HepG2 (cell line): ENCODE data around the gene RB1. TPM values are rescaled to one million over a fixed set of nuclear protein-coding genes. Genes with fewer than 3 reads are reported as not detected.

Experiments used
- AHDC1 ChIP-seq: sonication (generic); formaldehyde crosslinking; IDR thresholded peaks from 2 replicates; pipeline ENCODE4 v1.5.1; 2020; ENCODE audit warnings: mild to moderate bottlenecking, missing genetic modification reagents, borderline replicate concordance
- CREB1 ChIP-seq, 2 experiments: fragments of 450-650 bp in 1 of 2; IDR thresholded peaks; 2 replicates each; pipeline ENCODE4 v1.6.1; 2016 to 2017; ENCODE audit warnings: control low read depth in 1 of 2, mild to moderate bottlenecking in 1 of 2, missing compliant biosample characterization in 1 of 2, missing genetic modification characterization in 1 of 2
- FOXA3 ChIP-seq: IDR thresholded peaks from 2 replicates; pipeline ENCODE4 v1.6.1; 2016; ENCODE audit warnings: missing genetic modification reagents, missing compliant biosample characterization
- FOXM1 ChIP-seq: sonication (generic); formaldehyde crosslinking; IDR thresholded peaks from 2 replicates; pipeline ENCODE4 v1.5.0; 2020; ENCODE audit warnings: missing genetic modification reagents
- FOXP1 ChIP-seq, 2 experiments: fragments of 450-650 bp in 1 of 2; IDR thresholded peaks; 2 replicates each; pipeline ENCODE4 v1.6.1; 2017 to 2018; ENCODE audit warnings: antibody characterized with exemption in 1 of 2
- HNF1B ChIP-seq: sonication (generic); formaldehyde crosslinking; IDR thresholded peaks from 2 replicates; pipeline ENCODE4 v1.5.1; 2020; ENCODE audit warnings: mild to moderate bottlenecking, moderate library complexity, missing genetic modification reagents
- MAFG ChIP-seq: sonication (generic); formaldehyde crosslinking; IDR thresholded peaks from 2 replicates; pipeline ENCODE4 v1.5.1; 2020; ENCODE audit warnings: mild to moderate bottlenecking, missing genetic modification reagents
- NFE2L2 ChIP-seq: fragments of 150-350 bp; IDR thresholded peaks from 2 replicates; pipeline ENCODE4 v1.6.1; 2014; ENCODE audit warnings: low read length
- PHF21A ChIP-seq: sonication (generic); formaldehyde crosslinking; IDR thresholded peaks from 2 replicates; pipeline ENCODE4 v1.5.0; 2020; ENCODE audit warnings: mild to moderate bottlenecking, missing genetic modification reagents
- RXRB ChIP-seq: IDR thresholded peaks from 2 replicates; pipeline ENCODE4 v1.6.1; 2016; ENCODE audit warnings: borderline replicate concordance, missing genetic modification reagents, missing compliant biosample characterization
- THRA ChIP-seq: sonication (generic); formaldehyde crosslinking; IDR thresholded peaks from 2 replicates; pipeline ENCODE4 v1.4.0; 2020; ENCODE audit warnings: missing genetic modification reagents, borderline replicate concordance
- TIGD3 ChIP-seq: sonication (generic); formaldehyde crosslinking; IDR thresholded peaks from 2 replicates; pipeline ENCODE4 v1.5.1; 2020; ENCODE audit warnings: mild to moderate bottlenecking, missing genetic modification reagents, borderline replicate concordance
- ZBTB37 ChIP-seq: sonication (generic); formaldehyde crosslinking; IDR thresholded peaks from 2 replicates; pipeline ENCODE4 v1.4.0; 2020; ENCODE audit warnings: mild to moderate bottlenecking, missing genetic modification reagents
- ZBTB39 ChIP-seq: sonication (generic); formaldehyde crosslinking; IDR thresholded peaks from 2 replicates; pipeline ENCODE4 v1.5.0; 2020; ENCODE audit warnings: missing genetic modification reagents
- ZNF12 ChIP-seq: sonication (generic); formaldehyde crosslinking; IDR thresholded peaks from 2 replicates; pipeline ENCODE4 v1.5.0; 2020; ENCODE audit warnings: missing genetic modification reagents
- ZNF30 ChIP-seq: sonication (generic); formaldehyde crosslinking; IDR thresholded peaks from 2 replicates; pipeline ENCODE4 v1.5.0; 2020; ENCODE audit warnings: mild to moderate bottlenecking, missing genetic modification reagents
- polyA plus RNA-seq, 8 experiments: library from polyadenylated mRNA; depleted of rRNA in 3 of 8; stranded (reverse) in 7 of 8; unstranded in 1 of 8; fragments of >200 nt; fragmentation: Illumina TruSeq in 4 of 8; extraction: Trizol in 4 of 8; gene quantifications; 2 replicates each; pipeline versions ENCODE4 v1.2.1 to v1.2.3, GENCODE V29; 2011 to 2016; ENCODE audit warnings: low read depth in 4 of 8, missing spikeins in 1 of 8, mixed read lengths in 1 of 8; ENCODE audit not compliant: insufficient read depth in 1 of 8
- total RNA-seq, 5 experiments: library from RNA; depleted of rRNA; stranded (reverse); fragments of >200 nt; fragmentation: Illumina TruSeq; extraction: Trizol; gene quantifications; 2 replicates each; pipeline ENCODE4 v1.2.3, GENCODE V29; 2016; ENCODE audit warnings: low read depth in 1 of 5

The RB1 gene
- total and polyA plus RNA-seq, 2 of the 13 experiments (the other 11 are each of a cell fraction or from before 2014, with no cell fraction given) = 15.6 to 23.7 TPM

- TF ChIP-seq FOXM1 (CRISPR knock-in tag) (no peak), THRA (CRISPR knock-in tag) (peak; percentile 16; the same call in 1 of the 2 replicates), MAFG (CRISPR knock-in tag) (no peak), ZNF12 (CRISPR knock-in tag) (peak; percentile 30; the same call in 1 of the 2 replicates), ZBTB37 (CRISPR knock-in tag) (no peak), FOXP1 (IDR thresholded peaks at IDR 0.05) (no peak), FOXP1 (CRISPR knock-in tag; IDR thresholded peaks at IDR 0.05) (peak; percentile 50), CREB1 (IDR thresholded peaks at IDR 0.05) (peak; percentile 76), CREB1 (CRISPR knock-in tag; IDR thresholded peaks at IDR 0.05) (peak; percentile 87), AHDC1 (CRISPR knock-in tag) (peak; percentile 70; the same call in 1 of the 2 replicates), ZBTB39 (CRISPR knock-in tag) (no peak), ZNF30 (CRISPR knock-in tag) (no peak), NFE2L2 (no peak), TIGD3 (CRISPR knock-in tag) (no peak), PHF21A (CRISPR knock-in tag) (peak; percentile 71), FOXA3 (CRISPR knock-in tag) (peak; percentile 77), HNF1B (no peak), RXRB (CRISPR knock-in tag) (peak; percentile 61)
Observed at GRCh38 chr13:48412881-48413351, 109.4 kb downstream of the RB1 start, which contains the start of gene LPAR6 (continued).
